Measurements from ENCODE around the gene TSPAN9. TPM values are rescaled to one million over a fixed set of nuclear protein-coding genes. Genes with fewer than 3 reads are reported as not detected.

The TSPAN9 gene
- total and polyA plus RNA-seq, 11 donors, result 70.0 to 387 (median 151) TPM

DNA sequence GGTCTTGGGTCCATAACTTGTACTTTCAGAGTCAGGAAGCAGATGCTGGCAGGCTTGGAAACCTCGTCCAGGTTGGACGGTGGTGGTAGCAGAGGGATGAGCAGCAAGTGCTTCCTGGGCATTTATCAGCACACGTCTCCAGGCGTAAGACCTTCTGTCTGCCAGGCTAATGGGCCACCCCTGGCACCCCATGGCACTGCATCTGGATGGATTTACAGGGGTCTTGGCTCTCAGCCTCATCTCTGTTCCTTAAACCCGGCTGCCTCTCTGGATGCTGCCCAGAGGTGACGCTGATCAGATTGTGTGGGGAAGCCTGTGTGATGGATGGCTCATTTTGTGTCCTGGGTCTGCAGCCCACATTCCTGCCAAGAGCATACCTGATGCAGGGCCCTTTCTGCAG, 145.1 kb downstream of the TSPAN9 start:
- no peaks in the 10 kb centered on the region for H3K9me3 ChIP-seq
- WGBS, 4 donors, result 67 to 76% (median 68%) methylated on average over 6 of the region's 6 CpGs; no CpG with 5 or more reads in 1 of the 4 donors
- ATAC-seq (no peak), DNase-seq (no peak)
- H3K4me1 ChIP-seq, result peaks cover 21 to 98% (median 80%) of the 10 kb centered on the region in 12 donors
- peaks cover 0 to 7% (median 0%) of the 10 kb centered on the region in 9 donors for H3K36me3 ChIP-seq
- TF ChIP-seq, protein P1, sequence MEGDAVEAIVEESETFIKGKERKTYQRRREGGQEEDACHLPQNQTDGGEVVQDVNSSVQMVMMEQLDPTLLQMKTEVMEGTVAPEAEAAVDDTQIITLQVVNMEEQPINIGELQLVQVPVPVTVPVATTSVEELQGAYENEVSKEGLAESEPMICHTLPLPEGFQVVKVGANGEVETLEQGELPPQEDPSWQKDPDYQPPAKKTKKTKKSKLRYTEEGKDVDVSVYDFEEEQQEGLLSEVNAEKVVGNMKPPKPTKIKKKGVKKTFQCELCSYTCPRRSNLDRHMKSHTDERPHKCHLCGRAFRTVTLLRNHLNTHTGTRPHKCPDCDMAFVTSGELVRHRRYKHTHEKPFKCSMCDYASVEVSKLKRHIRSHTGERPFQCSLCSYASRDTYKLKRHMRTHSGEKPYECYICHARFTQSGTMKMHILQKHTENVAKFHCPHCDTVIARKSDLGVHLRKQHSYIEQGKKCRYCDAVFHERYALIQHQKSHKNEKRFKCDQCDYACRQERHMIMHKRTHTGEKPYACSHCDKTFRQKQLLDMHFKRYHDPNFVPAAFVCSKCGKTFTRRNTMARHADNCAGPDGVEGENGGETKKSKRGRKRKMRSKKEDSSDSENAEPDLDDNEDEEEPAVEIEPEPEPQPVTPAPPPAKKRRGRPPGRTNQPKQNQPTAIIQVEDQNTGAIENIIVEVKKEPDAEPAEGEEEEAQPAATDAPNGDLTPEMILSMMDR (IDR thresholded peaks at IDR 0.05), result no peak
- no peak for TF ChIP-seq POLR2A (IDR thresholded peaks at IDR 0.05)
- H3K27ac ChIP-seq, result peak overlapping the region in 6 of 12 donors; percentile 15 to 88 (median 61)
- H3K4me3 ChIP-seq, result no peak overlapping the region
- intact Hi-C loops (cut with DNase I), result no loop called here
- H3K27me3 ChIP-seq, result no peaks in the 10 kb centered on the region

DNA sequence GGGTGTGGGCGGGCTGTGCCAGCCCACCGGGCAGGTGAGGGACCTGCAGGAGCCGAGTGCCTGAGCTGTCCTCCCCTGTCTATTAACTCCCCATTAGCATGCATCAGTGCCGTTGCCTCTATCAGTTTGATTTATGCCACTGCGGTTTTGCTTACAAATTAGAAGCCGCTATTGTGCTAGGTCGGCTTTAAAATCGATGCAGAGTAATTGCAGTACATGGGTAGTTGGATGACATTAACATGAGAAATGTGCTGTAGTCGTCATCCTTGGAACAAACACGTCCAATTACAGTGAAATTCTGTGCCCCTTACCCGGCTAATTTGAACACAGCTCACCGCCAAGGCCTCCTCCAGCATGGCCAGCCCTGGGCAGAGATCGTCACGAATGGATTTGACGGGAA, 145.8 kb downstream of the TSPAN9 start:
- H3K4me1 ChIP-seq, result peaks cover 17 to 97% (median 75%) of the 10 kb centered on the region in 12 donors
- TF ChIP-seq, protein P1 (IDR thresholded peaks at IDR 0.05), result no peak
- no peak for TF ChIP-seq POLR2A (IDR thresholded peaks at IDR 0.05)
- 80 to 90% (median 82%) methylated on average over 15 of the region's 15 CpGs for WGBS, 4 donors

DNA sequence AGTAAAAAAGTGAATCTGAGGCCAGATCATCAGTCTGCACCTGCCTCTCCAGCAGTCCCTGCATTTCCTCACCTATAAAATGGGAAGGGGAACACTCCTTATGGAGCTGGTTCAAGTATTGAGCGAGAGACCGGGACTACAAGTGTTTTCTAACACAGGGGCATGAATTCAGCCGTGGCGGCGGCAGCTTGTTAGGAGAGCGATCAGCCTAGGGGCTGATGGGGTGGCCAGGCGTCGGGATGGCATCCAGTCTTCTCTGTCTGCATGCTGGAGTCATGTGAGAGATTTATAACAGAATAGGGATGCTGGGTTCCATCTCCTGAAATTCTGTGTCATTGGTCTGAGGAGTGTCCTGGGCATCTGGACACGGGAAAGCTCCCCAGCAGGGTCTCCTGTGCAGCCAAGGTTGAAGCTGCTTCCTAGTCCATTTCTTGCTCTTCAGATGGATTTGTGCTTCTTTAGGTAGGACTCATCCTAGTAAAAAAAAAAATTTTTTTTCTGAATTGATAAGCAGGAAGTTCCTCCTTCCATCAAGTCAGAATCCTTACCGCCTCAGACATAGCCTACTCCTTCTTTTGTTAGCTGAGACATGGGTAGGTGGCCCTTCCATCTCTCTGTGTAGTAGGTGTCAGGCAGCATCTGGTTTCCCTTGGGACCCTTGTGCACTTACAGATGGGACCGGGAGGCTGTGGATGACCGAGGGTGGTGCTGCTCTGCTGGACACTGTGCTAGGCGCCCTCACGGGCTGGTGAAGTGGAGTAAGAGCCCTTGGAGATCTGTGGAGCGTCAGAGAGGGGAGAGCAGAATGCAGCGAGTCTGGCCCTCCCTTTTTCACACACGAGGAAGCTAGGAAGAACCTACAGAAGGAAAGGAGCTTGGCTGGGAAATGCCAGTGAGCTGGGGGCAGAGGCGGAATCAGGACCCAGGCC, 146.7 kb downstream of the TSPAN9 start:
- DNase-seq, result peak in 2 of 5 donors; percentile 22 to 41
- TF ChIP-seq, protein P1 (IDR thresholded peaks at IDR 0.05), result no peak
- TF ChIP-seq POLR2A (IDR thresholded peaks at IDR 0.05), result no peak
- Histone ChIP-seq H3K27me3 (no peaks in the 10 kb centered on the region), H3K4me1 (peaks cover 10 to 88% (median 66%) of the 10 kb centered on the region in 12 donors), H3K36me3 (peaks cover 0 to 12% (median 0%) of the 10 kb centered on the region in 9 donors), H3K27ac (peak overlapping the region in 5 of 12 donors; percentile 44 to 88 (median 66)), H3K4me3 (no peak overlapping the region), H3K9me3 (peaks cover 0 to 5% (median 0%) of the 10 kb centered on the region in 12 donors)
- no peak for ATAC-seq
- WGBS, 4 donors, result 64 to 75% (median 71%) methylated on average over 18 of the region's 18 CpGs
- intact Hi-C loops (cut with DNase I), result no loop called here

More for the DNA sequence above, 145.8 kb downstream of the TSPAN9 start:
- no peaks in the 10 kb centered on the region for H3K27me3 ChIP-seq
- H3K9me3 ChIP-seq, result no peaks in the 10 kb centered on the region
- H3K36me3 ChIP-seq, result peaks cover 0 to 7% (median 0%) of the 10 kb centered on the region in 9 donors
- no peak overlapping the region for H3K4me3 ChIP-seq
- intact Hi-C loops (cut with DNase I), result no loop called here
- ATAC-seq, result no peak
- peak overlapping the region in 3 of 12 donors; percentile 81 to 88 (median 87) for H3K27ac ChIP-seq
- DNase-seq, result no peak

DNA sequence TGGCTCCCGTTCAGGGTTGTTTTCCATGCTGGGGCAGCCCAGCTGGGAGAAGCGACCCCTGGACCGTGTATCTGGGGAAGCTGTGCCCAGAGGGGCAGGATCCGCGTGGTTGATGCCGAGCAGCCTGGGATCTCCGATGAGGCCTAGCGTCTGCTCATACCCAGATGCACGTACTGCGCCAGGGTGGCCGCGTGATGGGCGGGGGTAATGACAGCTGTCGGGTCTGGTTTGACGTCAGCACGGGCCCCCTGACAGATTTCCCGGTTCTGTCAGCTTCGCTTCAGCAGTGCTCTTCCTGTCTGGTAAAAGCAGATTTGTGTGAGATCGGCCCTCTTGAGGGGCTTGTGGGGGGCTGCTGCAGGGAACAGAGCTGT, 147.3 kb downstream of the TSPAN9 start:
- intact Hi-C loops (cut with DNase I), result no loop called here

More for the DNA sequence above, 147.3 kb downstream of the TSPAN9 start:
- peaks cover 6 to 83% (median 60%) of the 10 kb centered on the region in 12 donors for H3K4me1 ChIP-seq
- H3K4me3 ChIP-seq, result no peak overlapping the region
- H3K27ac ChIP-seq, result peak overlapping the region in 7 of 12 donors; percentile 29 to 88 (median 65)
- no peaks in the 10 kb centered on the region for H3K27me3 ChIP-seq
- H3K36me3 ChIP-seq, result peaks cover 0 to 18% (median 0%) of the 10 kb centered on the region in 9 donors
- TF ChIP-seq, protein P1 (IDR thresholded peaks at IDR 0.05), result no peak
- TF ChIP-seq POLR2A (IDR thresholded peaks at IDR 0.05), result no peak
- ATAC-seq (no peak), DNase-seq (peak in 2 of 5 donors; percentile 25 to 65)
- peaks cover 0 to 7% (median 0%) of the 10 kb centered on the region in 12 donors for H3K9me3 ChIP-seq
- 67 to 75% (median 70%) methylated on average over 8 to 19 of the region's 19 CpGs for WGBS, 4 donors

All from heart left ventricle (tissue), 16 donors.